Esophagus squamous epithelium (tissue), 4 donors: ENCODE data around the gene FLNB.

Source experiments
- CTCF ChIP-seq, 6 experiments: fragments of 450-650 bp in 4 of 6; fragments of 200-600 bp in 2 of 6; sonication (generic) in 2 of 6; IDR thresholded peaks; one replicate each; pipeline ENCODE4 v1.5.1; 2016 to 2019; ENCODE audit warnings: antibody characterized with exemption in 6 of 6, mild to moderate bottlenecking in 4 of 6, moderate library complexity in 4 of 6
- POLR2A ChIP-seq, 4 donors: fragments of 450-650 bp; IDR thresholded peaks; one replicate each; pipeline ENCODE4 v1.6.1; 2017; ENCODE audit warnings: antibody characterized with exemption in 4 of 4, mild to moderate bottlenecking in 4 of 4, moderate library complexity in 3 of 4

- TF ChIP-seq CTCF (IDR thresholded peaks at IDR 0.05) (no peak), POLR2A (IDR thresholded peaks at IDR 0.05) (no peak)
Measured at GRCh38 chr3:58157700-58158099, 149.5 kb downstream of the FLNB start.
